AG10803 (cell line): ENCODE measurements around the gene DPH2.
A peak's percentile ranks its signal among the peaks of the same experiment; 100 is the strongest.

Source experiments
- DNase-seq: peaks from one replicate; pipeline ENCODE4 v3.0.0; 2010; ENCODE audit warnings: low read depth
- H3K4me3 ChIP-seq: 2 replicates; pipeline ENCODE4 v1.5.1; 2011; ENCODE audit warnings: mild to moderate bottlenecking, low read length, control low read depth
- TF ChIP-seq, protein P1 (sequence below): conservative IDR thresholded peaks from 2 replicates; pipeline ENCODE4 v1.5.1; 2011; ENCODE audit warnings: mild to moderate bottlenecking, low read length, control low read depth, inconsistent platforms

Gene DPH2

DNA sequence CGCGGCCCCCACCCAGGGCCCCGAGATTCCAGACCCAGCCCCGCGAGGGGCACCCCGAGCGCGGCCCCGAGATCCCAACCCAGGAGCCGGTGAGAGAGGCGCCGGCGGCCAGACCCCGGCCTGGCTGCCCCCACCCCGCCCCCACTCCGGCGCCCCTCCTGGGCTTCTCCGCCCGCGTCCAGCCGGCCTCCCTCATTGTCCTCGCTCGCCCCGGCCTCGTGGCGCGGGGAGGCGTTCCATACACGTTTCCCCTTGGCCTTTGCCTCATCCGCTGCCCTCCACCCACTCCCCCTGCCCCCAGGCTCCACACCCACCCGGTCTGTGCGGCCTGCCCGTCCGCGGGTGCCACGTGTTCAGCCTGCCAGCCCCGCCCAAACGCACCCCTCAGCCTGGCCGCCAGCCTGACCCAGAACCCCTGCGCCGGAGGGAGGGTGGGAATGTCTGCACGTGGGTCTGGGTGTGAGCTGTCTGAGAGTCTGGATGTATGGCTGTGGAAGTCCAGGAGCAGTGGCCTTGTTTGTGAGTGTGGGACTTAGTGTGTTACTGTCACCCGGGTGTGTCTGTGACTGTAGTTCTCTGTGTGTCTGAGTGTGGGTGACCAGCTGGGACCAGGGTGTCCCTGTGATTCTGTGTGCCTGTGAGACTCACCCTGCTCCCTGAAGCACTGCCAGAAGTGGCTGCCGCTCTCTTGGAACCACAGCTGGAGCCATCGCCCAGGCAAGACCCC, 9.9 kb downstream of the DPH2 start:
- peak overlapping the region; percentile 79 for H3K4me3 ChIP-seq
- TF ChIP-seq, protein P1, sequence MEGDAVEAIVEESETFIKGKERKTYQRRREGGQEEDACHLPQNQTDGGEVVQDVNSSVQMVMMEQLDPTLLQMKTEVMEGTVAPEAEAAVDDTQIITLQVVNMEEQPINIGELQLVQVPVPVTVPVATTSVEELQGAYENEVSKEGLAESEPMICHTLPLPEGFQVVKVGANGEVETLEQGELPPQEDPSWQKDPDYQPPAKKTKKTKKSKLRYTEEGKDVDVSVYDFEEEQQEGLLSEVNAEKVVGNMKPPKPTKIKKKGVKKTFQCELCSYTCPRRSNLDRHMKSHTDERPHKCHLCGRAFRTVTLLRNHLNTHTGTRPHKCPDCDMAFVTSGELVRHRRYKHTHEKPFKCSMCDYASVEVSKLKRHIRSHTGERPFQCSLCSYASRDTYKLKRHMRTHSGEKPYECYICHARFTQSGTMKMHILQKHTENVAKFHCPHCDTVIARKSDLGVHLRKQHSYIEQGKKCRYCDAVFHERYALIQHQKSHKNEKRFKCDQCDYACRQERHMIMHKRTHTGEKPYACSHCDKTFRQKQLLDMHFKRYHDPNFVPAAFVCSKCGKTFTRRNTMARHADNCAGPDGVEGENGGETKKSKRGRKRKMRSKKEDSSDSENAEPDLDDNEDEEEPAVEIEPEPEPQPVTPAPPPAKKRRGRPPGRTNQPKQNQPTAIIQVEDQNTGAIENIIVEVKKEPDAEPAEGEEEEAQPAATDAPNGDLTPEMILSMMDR, result no peak
- DNase-seq, result peak; percentile 60

DNA sequence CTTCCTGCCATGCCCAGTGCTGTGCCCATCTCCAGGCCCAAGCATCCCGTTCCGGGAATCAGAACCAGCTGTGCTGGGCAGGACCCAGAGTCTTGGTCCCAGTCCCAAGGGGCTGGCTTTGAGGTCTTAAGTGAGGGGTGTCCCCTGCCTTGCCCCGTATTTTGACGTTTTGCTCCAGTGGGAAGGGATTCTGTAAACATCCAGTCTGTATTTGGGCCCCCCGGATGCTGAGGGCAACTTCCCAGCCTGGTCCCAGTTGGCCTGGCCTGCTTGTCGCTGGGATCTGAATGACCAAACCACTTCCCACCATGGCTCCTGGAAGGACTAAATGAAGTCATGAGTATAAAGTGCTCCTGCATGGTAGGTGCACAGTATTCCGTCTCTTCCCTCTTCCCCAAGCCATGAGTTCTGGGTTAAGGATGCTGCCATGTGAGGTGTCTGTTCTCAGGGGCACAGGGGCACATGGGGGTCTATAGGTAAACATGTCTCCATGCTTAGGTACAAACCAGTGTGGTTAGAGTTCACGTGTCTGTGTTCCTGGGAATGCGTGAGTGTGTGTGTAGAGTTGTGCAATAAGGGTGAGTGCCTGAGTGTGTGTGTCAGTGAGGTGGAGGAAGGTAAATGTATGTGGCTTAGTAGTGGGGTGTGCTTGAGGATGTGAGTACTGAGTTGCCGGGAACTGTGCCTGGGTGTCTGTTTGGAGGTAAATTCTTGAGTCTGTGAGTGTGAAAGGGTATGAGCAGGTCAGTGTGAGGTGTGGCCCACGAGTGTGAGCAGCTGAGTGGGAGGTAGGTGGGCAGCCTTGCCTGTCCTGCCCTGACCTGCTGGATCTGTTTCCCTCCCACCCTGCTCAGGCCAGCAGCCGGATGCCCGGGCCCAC, 10.7 kb downstream of the DPH2 start:
- peak; percentile 51 for DNase-seq
- TF ChIP-seq, protein P1, result no peak
- peak overlapping the region; percentile 79 for H3K4me3 ChIP-seq

DNA sequence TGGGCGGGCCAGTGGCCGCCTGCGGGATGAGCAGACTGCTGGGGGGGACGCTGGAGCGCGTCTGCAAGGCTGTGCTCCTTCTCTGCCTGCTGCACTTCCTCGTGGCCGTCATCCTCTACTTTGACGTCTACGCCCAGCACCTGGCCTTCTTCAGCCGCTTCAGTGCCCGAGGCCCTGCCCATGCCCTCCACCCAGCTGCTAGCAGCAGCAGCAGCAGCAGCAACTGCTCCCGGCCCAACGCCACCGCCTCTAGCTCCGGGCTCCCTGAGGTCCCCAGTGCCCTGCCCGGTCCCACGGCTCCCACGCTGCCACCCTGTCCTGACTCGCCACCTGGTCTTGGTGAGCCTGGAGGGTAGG, 11.3 kb downstream of the DPH2 start:
- TF ChIP-seq, protein P1, result no peak
- DNase-seq, result no peak
- peak overlapping the region; percentile 79 for H3K4me3 ChIP-seq

DNA sequence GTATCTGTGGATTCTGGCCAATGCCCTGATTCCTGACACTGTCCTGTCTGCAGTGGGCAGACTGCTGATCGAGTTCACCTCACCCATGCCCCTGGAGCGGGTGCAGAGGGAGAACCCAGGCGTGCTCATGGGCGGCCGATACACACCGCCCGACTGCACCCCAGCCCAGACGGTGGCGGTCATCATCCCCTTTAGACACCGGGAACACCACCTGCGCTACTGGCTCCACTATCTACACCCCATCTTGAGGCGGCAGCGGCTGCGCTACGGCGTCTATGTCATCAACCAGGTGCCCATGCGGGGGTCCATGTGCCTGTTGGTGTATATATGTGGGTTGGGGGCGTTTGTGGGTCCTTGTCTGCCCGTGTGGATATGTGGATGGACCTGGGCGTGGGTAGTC, 11.8 kb downstream of the DPH2 start:
- no peak for DNase-seq
- no peak overlapping the region for H3K4me3 ChIP-seq
- TF ChIP-seq, protein P1, result no peak

DNA sequence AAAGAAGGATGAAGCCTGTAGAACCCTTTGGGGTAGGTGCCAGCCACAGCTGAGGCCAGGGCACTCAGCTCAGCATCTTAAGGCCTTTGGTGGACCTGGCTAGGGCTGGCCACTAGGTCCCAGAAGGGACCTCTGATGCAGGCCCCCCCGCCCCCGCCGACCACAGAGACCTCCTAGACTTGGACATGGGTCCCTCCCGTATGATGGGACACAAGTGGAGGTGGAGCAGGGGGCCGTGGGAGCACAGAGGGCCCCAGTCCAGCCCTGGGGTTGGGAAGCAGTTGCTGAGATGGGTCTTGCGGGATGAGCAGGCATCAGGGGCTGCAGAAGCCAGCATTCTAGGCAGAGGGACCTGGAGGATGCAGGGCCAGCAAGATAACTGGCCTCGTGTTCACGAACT, 12.4 kb downstream of the DPH2 start:
- no peak overlapping the region for H3K4me3 ChIP-seq
- DNase-seq, result no peak
- TF ChIP-seq, protein P1, result no peak

DNA sequence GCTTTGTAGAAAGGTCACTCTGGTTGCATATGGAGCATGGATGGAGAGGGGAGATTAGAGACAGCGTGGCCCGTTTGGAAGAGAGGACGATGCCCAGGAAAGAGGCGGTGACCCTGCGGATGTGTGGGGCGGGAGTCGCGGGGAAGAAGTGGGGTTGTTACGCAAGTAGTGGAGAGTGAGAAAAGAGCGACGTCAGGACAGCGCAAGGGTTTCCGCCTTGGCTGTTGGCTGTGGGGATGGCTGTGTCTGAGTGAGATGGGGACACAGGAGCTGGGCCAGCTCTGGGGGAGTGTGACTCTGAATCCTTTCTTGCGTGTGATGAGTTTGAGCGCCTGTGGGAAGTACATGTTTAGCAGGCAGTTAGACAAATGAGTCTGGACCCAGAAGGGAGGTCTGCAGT, 13.0 kb downstream of the DPH2 start:
- DNase-seq, result no peak
- no peak overlapping the region for H3K4me3 ChIP-seq
- TF ChIP-seq, protein P1, result no peak

DNA sequence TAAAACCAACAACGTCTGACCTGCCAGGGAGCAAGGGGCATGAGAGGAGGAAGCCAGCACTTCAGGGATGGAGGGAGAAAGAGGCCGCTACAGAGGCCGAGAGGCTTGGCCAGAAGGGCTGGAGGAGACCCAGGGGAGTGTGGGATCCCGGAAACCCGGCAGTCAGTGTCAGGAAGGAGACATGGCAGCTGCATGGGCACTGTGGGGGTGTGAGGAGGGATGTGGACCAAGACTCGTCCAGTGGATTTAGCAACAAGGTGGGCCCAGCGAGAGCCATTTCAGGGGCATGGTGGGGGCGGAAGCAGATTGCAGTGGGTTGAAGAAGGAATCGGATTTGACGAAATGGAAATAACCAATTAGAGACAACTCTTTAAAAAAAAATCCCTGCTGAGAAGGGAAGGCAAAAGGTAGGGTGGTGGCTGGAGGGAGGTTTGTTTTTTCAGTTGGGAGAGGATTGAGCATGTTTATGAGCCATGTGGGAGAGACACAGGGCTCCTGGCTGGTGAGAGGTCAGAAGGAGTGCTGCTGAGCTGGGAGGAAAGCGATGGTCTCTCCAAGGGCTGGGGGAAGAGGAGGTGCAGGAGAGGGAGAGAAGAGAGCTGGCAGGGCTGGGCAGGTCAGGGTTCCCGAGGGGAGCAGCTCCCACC, 13.6 kb downstream of the DPH2 start:
- TF ChIP-seq, protein P1, result no peak
- no peak for DNase-seq
- H3K4me3 ChIP-seq, result no peak overlapping the region
